Left kidney (tissue), 2 donors: ENCODE results near the gene ATP1A1. TPM values are rescaled to one million over a fixed set of nuclear protein-coding genes. Genes with fewer than 3 reads are reported as not detected.

Experiments used
- DNase-seq: peaks from one replicate; pipeline ENCODE4 v3.0.0-alpha.2; 2013
- polyA plus RNA-seq: library from polyadenylated mRNA; unstranded; fragments of 120-200 nt; gene quantifications from one replicate; pipeline ENCODE4 v1.2.1, GENCODE V29; 2013; ENCODE audit not compliant: insufficient read length

The ATP1A1 gene
- polyA plus RNA-seq, 1 donor, result 864 TPM

DNA sequence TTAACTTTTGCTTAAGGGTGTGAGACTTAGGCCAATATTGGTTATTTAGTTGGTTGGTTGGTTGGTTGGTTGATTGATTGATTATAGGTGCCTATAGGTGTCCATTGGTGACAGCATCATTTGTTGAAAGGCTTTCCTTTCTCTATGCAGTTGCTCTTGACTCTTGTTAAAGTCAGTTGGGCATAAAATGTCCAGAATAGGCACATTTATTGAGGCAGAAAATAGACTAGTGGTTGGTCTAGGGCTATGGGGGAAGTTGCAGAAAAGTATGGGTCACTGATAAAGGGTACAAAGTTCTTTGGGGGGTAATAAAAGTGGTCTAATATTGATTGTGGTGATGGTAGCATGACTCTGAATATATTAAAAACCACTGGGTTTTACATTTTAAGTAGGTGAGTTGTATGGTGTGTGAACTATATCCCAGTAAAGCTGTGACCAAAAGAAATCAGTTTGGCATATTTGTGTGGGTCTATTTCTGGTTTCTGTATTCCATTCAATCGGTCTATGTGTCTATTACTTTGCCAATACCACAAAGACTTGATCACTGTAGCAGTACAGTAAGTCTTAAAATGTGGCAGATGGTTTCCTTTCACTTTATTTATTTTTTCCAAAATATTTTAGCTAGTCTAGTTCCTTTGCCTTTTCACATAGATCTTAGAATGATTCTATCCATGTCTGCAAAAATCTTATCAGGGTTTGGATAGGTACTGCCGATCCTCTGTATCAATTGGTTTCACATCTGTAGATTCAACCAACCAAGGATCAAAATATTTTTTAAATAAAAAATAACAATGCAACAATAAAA, 63.0 kb downstream of the ATP1A1 start:
- DNase-seq, result no peak

DNA sequence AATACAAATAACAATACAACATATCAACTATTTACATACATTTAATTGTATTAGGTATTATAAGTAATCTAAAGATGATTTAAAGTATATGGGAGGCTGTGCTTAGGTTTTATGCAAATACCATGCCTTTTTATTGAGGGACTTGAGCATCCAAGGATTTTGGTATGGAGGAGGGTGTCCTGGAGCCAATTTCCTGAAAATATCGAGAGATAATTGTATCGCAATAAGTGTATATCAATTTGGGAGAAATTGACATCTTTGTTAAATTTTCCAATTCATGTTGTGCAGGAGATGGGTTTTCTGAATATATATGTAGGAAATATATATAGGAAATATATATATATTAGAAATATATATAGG, 63.5 kb downstream of the ATP1A1 start:
- no peak for DNase-seq

DNA sequence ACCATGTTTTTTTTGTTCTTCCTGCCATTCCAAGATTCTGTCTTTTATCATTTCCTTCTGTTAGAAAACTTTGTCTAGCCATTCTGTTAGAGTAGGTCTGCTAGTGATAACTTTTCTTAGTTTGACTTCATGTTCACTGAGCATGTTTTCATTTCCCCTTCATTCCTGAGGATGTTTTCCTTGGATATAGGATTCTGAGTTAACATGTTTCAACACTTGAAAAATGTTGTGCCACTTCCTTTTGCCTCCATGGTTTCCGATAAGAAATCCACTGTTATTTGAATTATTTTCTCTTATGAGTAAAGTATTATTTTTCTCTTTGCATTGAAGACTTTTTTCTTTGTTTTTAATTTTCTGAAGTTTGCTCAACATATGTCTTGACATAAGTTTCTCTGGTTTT, 66.7 kb downstream of the ATP1A1 start:
- DNase-seq, result no peak

DNA sequence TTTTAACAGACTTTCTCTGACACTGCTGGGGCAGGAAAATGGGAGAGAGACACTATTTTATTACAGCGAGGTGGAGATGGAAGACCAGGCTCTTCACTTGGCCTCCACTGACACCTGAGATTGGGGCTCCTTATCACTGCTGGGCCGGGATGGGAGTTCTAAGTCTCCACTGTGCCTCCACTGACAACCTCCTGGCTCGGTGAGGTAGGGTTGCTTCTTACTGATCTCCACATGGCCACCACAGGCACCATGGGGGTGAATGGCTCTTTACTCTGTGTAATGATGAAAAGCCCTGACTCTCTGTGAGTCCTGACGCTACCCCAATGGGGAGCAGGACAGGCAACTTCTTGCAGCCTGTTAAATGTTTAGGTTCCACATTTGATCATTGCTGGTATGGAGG, 67.7 kb downstream of the ATP1A1 start:
- no peak for DNase-seq

DNA sequence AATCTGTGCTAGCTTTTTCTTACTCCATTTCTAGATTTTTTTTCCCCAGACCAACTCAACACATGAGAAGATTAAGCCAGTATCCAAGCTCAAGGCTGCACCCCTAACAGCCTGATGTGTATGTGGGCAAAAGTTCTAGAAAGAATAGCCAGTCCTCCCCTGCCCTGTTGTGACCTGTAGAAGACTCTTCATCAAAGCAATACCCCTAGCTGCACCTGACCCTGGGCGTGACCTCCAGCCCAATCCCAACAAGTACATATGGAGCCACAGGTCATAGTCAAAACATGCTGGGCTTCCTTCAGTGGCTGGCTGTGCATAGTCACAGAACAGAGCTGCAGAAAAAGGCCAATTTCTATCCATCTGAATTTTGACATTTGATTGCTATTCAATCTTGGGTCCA, 72.5 kb downstream of the ATP1A1 start:
- DNase-seq, result no peak

DNA sequence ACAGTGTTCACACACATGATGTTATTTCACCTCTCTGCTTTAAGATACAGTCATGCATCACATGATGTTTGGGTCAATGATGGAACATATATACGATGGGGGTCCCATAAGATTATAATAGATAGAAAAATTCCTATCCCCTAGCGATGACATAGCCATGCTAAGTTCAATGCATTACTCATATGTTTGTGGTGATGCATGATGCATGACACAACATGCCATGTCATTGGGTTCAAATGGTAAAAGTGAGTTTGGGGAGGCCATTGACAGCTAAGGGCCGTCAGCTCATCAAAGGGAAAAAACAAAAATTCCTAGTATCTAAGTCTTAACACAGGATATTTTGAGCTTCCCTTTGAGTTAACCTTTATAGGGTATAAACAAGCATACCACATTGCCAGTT, 73.6 kb downstream of the ATP1A1 start:
- no peak for DNase-seq

DNA sequence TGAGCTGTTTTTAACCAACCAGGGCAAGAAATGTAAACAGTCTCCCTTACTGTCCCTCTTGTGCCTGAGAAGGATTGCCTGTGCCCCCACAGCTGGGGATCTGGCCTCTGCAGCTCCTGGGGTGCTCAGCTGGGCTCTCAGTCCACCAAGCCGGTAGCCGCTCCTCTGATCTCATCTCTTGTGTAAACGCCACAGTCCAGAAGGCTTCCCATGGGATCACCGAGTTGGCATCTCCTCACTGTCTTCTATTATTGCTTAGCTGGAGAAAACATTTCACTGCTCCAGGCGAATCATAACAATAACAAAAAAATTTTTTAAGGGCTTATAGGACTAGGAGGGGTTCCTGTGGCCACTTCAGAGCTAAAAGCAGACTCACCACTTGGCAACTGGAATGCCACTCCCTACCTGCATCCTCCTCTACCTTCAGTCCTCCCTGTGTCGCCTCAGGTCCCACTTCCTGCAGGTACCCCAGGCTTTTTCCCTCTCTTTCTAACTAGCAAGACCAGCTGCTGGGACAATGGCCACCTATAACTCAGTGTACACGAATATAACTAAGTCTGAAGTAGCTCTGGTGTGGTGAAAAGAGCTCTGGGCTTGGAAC, 75.8 kb downstream of the ATP1A1 start:
- DNase-seq, result no peak

DNA sequence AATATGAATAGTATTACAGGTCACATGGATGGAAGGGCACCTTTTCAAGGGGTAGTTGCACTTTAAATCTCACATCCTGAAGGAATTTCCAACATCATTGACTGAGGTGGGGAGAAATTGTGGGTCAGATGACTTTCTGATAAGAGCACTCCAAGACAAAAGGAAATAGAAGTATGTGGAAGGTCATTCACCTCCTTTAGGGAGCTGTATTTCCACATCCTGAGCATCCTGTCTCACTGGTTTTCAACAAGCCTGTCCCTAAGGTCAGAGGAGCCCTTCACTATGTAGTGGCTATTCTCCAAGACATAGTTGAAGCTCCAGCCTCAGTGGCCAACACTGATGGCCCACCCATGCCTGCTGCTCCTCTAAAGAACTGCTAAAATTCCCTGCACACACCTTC, 76.5 kb downstream of the ATP1A1 start:
- no peak for DNase-seq

DNA sequence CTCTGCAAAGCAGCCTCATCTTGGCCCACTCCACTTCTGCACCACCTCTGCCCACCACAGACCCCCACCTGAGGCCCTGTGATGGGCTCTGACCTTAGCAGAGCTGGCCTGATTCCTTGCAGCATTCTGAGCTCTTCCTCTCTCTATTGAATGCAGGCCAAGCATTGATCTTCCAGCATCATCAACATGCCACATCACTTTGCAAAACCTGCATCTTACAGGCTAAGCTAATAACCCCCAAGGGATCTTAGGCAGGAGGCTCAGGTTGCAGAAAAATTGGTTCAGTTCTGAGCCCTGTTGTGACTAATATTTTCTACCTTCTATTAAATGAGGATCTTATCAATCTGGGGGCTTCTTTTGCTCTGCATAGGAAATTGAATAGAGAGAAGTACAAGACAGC, 78.7 kb downstream of the ATP1A1 start:
- no peak for DNase-seq

DNA sequence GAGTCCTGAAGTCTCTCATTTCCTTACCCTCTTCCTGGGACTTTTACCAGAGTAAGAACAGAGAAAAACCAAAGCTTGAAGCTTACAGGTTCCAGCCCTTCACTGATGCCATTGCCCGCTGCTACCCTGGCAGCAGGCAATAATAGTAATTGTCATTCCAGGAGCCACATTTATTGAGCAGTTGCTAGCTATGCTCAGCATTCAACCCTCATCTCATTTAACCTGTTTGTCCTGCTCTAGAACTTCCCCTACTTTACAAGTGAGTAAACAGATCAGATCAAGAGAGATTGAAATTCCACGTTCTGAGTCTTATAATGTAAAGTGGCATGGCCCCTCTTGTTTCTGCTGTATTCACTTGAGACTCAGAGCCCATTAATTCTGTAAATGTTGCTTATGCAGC, 80.4 kb downstream of the ATP1A1 start:
- no peak for DNase-seq

DNA sequence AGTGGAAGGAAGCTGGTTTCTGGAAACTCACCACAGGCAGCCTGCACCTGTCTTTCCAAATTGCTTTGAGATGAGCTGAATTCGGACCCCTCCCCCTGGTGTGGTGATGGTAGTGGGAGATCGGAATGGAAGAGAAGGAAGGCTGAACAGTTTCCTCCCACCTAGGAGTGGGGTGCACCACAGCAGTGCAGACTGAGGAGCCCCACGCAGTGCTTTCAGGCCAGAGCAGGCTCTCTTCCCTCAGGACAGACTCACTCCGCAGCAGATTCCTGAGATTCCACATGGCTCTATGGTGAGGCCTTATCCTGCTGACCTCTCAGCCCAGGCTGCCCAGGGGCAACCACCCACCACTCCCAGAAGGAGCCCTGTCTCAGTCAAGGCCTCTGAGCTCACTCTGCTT, 80.9 kb downstream of the ATP1A1 start:
- DNase-seq, result no peak

Other genes starting within 250 kb of the ATP1A1 start
- 19.5 TPM for gene CD58, start 197.8 kb downstream of the ATP1A1 start, polyA plus RNA-seq